DMS114 treated with DMSO at 0.1 percent for 48 hours (cell line): ENCODE data around the gene COG3.

Source experiments
- DNase-seq: peaks from one replicate; lab custom pipeline; 2025; ENCODE audit not compliant: unreplicated experiment; lab: John Stamatoyannopoulos, UW

COG3 gene

DNA sequence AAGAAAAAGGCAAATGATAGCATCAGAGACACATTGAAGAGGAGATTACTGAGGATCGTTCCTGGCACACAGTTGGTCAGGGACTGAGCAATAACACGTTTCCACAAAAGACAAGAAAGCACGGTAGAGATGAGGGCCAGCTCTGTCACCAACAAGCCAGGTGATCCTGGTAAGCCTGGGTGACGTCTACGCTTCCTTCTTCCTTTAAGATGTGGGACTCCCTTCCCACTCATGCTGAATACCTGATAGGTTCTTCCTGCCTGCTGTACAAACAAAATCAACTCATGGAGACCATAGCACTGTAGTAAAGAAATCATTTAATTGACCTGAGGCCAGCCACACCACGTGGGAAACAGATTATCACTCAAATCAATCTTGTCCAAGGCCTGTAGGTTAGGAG, 19.7 kb upstream of the COG3 start:
- DNase-seq, result no peak

DNA sequence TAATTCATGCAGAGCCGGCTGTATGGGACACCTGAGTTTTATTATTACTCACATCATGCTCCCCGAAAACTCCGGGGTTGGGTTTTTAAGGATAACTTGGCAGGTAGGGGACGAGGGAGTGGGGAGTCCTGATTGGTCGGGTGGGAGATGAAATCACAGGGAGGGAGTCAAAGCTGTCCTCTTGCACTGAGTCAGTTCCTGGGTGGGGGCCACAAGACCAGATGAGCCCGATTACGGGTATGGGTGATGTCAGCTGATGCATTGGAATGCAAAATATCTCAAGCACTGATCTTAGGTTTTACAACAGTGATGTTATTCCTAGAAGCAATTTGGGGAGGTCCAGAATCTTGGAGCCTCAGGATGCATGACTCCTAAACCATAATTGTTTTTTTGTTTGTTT, 18.6 kb upstream of the COG3 start:
- no peak for DNase-seq

DNA sequence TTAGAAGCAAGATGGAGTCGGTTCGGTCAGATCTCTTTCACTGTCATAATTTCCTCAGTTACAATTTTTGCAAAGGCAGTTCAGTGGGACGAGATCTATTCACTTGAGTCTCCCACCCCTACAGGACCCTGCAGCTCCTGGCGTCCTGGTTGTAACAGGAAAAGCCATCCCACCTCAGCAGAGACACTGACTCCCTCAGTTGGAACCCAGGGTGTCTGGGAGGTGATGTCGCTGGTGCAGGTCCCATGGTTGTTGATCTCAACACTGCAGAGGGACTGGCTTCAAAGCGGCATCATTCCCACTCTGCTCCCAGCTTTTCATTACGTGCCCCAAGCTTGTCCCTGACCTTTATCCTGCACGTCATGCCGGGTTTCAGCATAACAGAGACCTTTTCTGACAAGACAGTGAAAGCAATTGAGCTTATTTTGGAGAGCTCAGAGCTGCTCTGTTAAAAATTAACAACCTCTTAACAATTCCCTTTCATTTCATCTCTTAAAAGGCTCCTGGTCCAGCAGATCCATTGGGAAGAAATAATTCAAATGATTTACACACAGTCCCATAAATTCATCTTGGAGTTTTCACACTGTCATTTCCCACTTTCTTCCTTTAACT, 17.6 kb upstream of the COG3 start:
- DNase-seq, result no peak

DNA sequence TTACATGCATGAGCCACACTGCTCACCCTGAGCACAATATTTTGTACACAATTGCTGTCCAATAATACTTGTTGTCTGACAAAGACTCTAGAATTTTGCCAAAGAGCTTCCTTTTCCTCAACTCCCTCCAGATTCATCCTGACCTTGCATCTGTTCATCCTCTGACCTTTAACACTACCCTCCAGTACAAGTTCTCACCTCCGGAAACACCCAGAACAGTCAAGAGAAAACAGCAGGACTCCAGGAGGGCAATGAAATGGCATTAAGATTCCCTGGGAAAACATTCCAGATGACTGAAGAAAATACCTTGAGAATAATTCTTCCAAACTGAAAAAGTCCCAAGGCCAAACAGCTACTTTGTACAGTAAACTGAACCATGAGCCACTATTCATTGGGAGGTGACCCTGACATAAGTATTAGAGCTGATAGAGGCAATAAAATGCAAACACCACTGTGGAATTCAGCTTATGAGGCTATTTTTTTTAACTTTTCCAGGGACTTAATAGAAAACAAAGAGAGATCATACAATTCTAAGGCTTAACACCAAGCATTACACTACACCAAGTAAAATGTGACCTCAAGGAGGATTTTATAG, 15.7 kb upstream of the COG3 start:
- no peak for DNase-seq

DNA sequence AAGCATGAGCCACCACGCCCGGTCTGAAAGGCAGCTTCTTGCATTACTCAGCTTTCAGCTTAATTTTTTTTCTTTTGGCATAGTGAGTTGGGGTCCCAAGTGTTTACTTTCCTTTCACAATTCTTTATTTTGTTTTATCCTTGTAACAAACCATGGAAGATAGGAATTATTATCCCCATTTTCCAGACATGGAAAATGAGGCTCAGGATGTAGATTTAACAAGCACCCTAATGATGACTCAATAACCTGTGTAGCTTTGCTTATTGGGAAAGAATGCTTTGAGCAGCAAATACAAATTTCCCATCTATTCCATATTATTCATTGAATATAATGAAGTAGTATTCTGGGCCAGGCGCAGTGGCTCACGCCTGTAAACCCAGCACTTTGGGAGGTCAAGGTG, 13.5 kb upstream of the COG3 start:
- DNase-seq, result no peak

DNA sequence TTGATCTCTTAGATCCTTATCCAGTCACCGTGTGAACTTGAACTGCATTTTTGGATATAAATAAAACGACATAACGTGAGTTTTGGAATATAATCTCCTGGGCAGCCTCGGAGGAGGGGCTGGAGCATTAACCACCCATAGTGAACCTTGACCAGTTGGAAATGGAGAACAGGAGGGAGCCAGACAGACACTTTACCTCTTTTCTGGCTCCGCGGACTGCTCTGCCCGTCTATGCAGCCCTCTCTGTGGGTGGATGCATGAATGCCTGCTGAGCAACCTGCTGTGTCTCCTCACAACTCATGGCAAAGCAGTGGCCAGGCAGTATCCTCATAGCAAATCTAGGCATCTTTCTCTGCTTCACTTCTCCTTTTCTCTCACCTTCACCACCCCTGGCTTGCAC, 10.5 kb upstream of the COG3 start:
- DNase-seq, result no peak

DNA sequence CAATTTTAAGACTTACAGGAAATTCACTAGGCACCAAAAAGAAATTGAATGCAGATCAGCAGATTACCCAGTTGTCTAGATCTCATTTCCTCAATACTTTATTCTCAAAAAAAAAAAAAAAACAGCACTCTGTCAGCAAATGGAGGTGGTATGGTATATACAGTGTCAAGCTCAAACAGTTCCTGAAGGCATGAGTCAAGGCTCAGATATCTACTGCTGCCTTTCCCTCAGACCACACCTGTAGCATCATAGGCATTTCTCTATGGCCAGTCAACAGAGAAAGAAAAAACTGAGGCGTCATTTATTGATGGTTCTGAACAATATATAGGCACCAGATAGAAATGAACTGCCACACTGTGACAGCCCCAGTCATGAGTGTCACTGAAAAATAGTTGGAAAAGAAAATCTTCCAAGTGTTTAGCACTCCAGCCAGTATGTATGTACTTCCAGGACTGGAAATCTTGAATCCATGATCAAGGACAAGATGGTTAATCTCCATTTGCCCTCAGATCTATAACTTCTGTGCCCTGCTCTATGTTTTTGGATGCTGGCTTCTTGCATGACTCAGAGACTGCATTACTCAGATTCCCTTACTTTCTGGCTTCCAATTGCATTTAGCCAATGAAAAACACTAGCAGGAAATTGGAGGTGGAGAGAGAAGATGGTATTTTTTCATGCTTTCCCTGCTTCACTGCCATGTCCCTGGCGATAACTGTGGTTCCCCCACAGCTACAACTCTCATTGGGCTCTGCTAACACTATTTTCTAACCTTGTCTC, 8.4 kb upstream of the COG3 start:
- DNase-seq, result no peak

DNA sequence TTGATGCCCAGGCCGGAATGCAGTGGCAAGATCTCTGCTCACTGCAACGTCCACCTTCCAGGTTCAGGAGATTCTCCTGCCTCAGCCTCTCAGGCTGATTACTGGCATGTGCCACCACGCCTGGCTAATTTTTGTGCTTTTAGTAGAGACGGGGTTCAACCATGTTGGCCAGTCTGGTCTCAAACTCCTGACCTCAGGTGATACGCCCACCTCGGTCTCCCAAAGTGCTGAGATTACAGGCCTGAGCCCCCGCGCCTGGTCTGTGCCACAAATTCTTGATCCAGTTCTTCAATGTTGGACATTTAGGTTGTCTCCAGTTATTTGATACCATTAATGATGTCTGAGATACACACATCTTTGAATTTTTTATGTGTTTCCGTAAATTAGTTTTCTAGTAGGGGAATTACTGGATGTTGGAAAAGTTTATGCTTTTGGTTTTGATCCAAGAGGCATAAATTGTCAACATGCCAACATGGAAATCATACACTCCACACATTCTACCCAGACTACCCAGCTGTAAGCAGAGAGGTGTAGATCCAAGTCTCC, 525 bp upstream of the COG3 start:
- no peak for DNase-seq

DNA sequence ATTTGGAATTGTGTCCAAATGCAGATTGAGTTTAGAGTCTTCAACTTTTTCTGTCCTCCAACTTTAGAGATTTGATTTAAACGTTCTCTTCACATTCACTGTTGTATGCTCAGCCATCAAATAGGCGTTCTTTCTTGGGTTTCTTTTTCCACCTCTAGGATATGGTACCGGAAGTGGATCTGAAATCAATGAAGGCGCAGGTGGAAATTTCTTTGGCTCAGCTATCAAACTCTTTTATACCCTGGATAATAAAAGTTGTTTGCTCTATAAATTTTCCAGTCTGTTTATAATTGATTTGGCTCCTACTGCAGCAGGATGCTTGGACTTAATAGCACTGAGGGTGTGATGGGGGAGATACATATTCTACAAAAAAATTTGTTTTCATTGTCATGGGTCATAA, 1.6 kb downstream of the COG3 start:
- no peak for DNase-seq

DNA sequence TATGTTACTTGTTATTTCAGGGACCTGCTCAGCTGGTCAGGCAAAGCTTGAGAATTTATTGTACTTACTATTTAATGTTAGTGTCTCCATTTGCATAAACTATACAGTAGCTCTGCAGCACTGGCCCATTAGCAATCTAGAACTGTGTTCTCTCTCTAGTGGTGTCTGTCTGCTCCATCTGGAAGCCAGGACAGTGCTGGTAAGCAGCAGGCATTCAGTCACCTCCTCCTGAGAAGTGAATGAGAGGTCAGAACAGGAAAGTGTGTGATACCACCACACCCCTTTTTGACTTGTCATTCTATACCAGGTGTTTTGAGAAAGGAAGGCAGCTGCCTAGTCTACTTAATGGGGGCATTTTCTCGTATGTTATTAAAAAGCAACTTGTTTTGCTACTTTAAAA, 3.9 kb downstream of the COG3 start:
- no peak for DNase-seq

DNA sequence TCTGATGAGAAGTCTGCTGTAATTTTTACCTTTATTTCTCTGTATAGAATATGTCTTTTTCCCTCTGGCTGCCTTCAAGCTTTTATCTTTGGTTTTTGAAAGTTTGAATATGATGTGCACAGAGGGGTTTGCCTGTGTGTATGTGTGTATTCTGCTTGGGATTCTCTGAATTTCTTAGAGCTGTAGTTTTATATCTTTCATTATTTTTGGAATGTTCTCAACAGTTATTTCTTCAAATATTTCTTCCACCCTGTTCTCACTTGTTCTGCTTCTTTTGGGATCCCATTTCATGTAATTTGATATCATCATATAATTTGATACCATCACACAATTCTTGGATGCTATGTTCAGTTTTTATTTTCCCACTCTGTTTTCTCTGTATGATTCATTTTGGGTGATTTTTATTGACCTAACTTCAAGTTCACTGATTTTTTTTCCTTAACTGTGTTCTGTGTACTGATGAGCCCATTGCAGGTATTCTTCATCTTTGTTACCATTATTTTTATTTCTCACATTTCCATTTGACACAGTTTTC, 7.5 kb downstream of the COG3 start:
- no peak for DNase-seq

DNA sequence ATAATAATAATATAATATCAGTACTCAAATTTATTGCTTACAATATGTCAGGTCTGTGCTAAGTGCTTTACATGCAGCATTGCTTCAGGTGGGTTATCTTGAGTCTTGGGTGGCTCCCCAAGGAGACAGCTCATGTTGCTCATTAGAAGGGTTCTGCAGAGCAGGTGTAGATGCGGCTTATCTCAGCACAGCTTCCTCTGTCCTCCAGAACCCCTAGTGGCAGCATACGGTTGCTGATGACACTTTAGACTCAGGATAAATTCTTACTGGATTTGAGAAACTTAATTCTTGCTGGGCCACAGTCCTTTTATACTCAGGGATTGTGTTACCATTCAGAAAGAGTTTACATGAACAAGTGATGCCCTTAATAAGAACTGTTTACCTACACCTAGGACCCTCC, 8.9 kb downstream of the COG3 start:
- no peak for DNase-seq

DNA sequence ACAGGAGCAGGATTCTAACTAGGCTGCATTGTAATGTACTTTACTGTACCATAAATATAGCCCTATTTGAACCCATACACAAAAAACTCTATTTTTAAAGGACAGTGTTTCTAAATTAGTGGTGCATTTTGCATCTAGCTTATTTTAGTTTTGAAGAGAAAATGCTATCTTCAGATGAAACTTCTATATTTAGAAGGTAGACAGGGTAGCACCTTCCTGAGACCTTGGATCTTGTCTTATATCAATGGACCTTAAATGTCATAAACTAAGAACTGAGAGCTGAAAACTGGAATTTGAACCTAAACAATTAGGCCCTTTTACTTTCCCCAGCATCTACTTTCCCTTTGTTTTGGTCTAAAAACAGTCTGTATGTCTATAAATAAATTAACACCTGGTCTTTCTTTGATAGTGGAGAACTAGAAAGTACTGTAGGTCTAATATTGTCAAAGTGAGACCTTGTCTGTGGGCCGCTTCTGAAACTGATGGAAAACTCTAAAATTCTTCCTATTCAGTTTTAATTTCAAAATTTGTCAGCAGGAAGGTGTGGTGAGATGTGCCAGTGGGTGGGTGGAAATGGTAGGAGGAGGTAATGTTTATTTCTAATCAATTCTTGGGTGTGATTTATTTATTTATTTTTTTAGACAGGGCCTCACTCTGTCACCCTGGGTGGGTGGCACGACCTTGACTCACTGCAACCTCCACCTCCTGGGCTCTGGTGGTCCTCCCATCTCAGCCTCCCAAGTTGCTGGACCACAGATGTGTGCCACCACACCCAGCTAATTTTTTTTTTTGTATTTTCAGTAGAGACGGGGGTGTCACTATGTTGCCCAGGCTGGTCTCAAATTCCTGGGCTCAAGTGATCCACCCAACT, 10.1 kb downstream of the COG3 start:
- DNase-seq, result no peak

DNA sequence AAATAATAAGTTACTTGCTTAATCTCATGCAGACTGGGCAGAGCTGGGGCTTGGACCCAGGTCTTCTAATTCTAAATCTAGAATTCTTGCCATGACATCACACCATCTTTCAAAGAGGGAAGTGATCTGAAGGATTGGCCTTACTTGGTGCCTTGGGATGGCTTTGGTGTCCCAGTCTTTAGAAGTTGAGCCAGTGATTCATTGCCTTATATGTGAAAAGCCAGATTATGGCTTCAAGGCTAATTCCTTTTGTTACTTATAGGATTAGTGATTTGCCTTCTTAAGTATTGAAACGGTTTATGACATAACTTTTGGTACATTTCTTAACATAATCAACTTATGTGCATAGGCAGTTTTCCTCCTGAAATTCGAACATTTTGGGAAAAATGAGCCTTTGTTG, 14.9 kb downstream of the COG3 start:
- no peak for DNase-seq

DNA sequence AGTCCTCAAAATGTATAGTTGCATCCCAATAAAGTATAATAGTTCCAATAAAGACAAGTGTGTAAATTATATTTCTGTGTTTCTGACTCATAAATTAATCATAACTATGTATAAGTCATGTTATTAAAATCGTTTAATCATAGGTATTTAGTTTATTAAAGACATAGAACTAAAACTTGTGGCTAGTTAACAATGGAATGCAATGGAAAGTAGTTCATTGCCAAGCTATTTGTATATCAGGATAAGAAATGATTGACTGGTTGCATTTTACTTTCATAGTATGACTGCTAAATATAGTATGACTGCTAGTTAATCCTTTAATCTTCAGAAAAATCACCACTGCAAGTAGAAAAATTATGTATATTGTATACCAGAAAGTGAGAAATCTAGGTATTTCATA, 16.9 kb downstream of the COG3 start:
- DNase-seq, result no peak

DNA sequence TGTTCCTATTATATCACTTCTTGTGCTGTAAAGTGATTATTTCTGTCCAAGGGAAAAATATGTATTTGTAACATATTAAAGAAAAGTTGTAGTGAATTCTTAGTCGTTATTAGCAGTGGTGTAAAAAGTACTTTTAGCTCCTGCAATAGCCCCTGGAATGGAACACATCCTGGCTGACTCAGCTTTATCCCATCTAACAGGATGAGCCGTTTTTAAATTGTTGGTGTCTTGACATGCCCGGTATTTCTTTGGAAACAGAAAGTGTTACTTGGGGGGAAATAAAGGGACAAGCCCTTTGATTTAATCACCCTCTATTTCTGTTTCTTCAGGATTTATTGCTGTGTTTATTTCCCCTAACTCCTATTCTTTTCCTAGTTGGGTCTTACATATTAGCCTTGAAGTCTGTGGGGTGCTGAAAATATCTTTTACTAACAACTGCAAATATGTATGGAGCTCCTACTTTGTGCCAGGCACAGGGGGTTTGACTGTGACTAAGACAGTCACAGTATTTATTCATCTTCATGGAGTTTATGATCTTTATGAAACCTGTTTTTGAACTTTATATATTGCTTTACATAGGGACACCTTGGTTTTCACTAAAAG, 17.9 kb downstream of the COG3 start:
- no peak for DNase-seq

DNA sequence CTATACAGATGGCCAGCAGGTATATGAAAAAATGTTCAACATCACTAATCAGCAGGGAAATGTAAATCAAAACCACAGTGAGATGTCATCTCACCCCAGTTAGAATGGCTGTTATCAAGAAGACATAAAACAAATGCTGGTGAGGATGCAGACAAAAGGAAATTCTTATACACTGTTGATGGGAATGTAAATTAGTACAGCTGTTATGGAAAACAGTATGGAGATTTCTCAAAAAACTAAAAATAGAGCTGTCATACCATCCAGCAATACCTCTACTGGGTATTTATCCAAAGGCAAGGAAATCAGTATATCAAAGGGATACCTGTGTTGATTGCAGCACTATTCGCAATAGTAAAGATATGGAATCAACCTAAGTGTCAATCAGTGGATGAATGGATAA, 22.9 kb downstream of the COG3 start:
- DNase-seq, result no peak

DNA sequence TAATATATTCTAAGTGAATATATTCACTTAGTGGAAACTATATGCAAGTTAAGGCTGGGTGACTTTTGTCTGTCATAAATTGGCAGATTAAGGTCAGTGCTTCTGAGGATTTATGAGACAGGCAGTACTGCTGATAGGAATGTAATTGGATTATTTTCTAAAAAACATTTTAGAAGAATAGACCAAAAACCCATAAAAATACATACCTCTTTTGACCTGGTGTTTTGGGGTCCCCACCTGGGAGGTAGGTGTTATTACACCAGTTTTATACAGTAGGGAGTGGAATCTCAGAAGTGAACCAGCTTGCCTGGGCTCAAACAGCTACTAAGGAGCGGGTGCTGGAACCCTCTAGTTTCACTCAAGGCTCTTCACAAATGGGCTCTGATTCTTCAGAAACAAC, 25.3 kb downstream of the COG3 start:
- no peak for DNase-seq

DNA sequence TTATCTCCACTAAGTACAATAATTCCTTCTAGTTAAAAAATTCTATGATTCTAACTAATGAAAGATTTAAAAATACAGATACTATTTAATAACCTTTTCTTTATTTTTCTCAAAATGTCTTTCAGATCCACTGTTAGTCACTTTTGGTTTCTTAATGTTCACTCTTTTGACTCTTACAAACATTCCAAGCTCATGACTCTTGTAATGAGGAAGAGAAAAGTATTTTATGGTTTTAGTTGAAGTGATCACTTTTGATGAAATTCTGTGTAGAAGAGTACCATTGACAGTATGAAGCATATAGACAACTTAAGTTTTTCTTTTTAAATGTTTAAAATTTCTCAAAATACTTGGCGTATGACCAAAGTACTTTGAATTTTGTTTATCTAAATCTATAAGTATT, 27.8 kb downstream of the COG3 start:
- no peak for DNase-seq

DNA sequence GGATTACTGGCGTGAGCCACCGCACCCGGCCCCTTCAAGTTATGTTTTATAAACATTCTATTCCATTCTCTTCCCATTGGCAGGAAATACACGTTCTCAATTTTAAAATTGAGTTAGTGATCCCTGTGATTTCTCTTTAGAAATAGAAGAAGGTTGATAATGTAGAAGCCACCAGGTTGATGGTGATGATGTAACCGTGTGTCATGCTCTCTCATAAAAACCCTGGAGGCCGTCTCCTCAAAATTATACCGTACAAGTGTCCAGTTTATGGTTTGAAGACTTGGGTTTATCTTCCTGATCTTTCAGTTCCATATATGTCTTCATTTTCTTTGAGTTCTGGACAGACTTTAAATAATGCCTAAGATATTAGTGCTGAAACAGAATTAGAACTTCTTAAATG, 32.2 kb downstream of the COG3 start:
- no peak for DNase-seq
